ENCODE results near the gene PTPRM.

PTPRM gene

GRCh38 chr18:8303151-8303755, 736.1 kb downstream of the PTPRM start:
- no peak overlapping the region for H3K4me2 ChIP-seq (ENCODE audit: low read length)
- no peak overlapping the region for H3K4me3 ChIP-seq (ENCODE audit: low read length)
- TF ChIP-seq CTCF (IDR thresholded peaks at IDR 0.05; ENCODE audit: low read depth, low read length, poor library complexity, severe bottlenecking) (no peak), EZH2phosphoT487 (IDR thresholded peaks at IDR 0.05; ENCODE audit: borderline replicate concordance, low read length) (no peak)
- no peaks in the 10 kb centered on the region for H3K36me3 ChIP-seq (ENCODE audit: control insufficient read depth, low read length)
- no peaks in the 10 kb centered on the region for H3K79me2 ChIP-seq (ENCODE audit: control insufficient read depth, low read length)
- no peaks in the 10 kb centered on the region for H3K27me3 ChIP-seq (ENCODE audit: control insufficient read depth, low read length)
- H3F3A ChIP-seq (ENCODE audit: control insufficient read depth, insufficient read depth), result no peaks in the 10 kb centered on the region
- no peak overlapping the region for H3K27ac ChIP-seq (ENCODE audit: low read depth, low read length)
- H4K20me1 ChIP-seq (ENCODE audit: control insufficient read depth, insufficient read depth, low read depth, low read length), result no peaks in the 10 kb centered on the region
- H3K9me2 ChIP-seq (replicated peaks; ENCODE audit: control insufficient read depth, low read length), result no peaks in the 10 kb centered on the region
- no peaks in the 10 kb centered on the region for H3K4me1 ChIP-seq (ENCODE audit: control insufficient read depth, low read length)
- no peaks in the 10 kb centered on the region for H3K9me3 ChIP-seq (ENCODE audit: control insufficient read depth, insufficient read depth, low read length)

GRCh38 chr18:8307960-8308359, 740.8 kb downstream of the PTPRM start:
- TF ChIP-seq CTCF (IDR thresholded peaks at IDR 0.05; ENCODE audit: low read depth, low read length, poor library complexity, severe bottlenecking) (no peak), EZH2phosphoT487 (IDR thresholded peaks at IDR 0.05; ENCODE audit: borderline replicate concordance, low read length) (no peak)
- no peaks in the 10 kb centered on the region for H4K20me1 ChIP-seq (ENCODE audit: control insufficient read depth, insufficient read depth, low read depth, low read length)
- no peaks in the 10 kb centered on the region for H3K4me1 ChIP-seq (ENCODE audit: control insufficient read depth, low read length)
- H3K79me2 ChIP-seq (ENCODE audit: control insufficient read depth, low read length), result no peaks in the 10 kb centered on the region
- no peak overlapping the region for H3K27ac ChIP-seq (ENCODE audit: low read depth, low read length)
- H3K36me3 ChIP-seq (ENCODE audit: control insufficient read depth, low read length), result no peaks in the 10 kb centered on the region
- H3K4me2 ChIP-seq (ENCODE audit: low read length), result no peak overlapping the region
- H3K9me2 ChIP-seq (replicated peaks; ENCODE audit: control insufficient read depth, low read length), result no peaks in the 10 kb centered on the region
- H3K27me3 ChIP-seq (ENCODE audit: control insufficient read depth, low read length), result no peaks in the 10 kb centered on the region
- H3K9me3 ChIP-seq (ENCODE audit: control insufficient read depth, insufficient read depth, low read length), result no peaks in the 10 kb centered on the region
- H3K4me3 ChIP-seq (ENCODE audit: low read length), result no peak overlapping the region
- H3F3A ChIP-seq (ENCODE audit: control insufficient read depth, insufficient read depth), result no peaks in the 10 kb centered on the region

GRCh38 chr18:8313043-8313442, 745.9 kb downstream of the PTPRM start:
- no peak overlapping the region for H3K4me3 ChIP-seq (ENCODE audit: low read length)
- H3K4me2 ChIP-seq (ENCODE audit: low read length), result no peak overlapping the region
- TF ChIP-seq EZH2phosphoT487 (IDR thresholded peaks at IDR 0.05; ENCODE audit: borderline replicate concordance, low read length) (no peak), CTCF (IDR thresholded peaks at IDR 0.05; ENCODE audit: low read depth, low read length, poor library complexity, severe bottlenecking) (no peak)
- H3F3A ChIP-seq (ENCODE audit: control insufficient read depth, insufficient read depth), result no peaks in the 10 kb centered on the region
- no peak overlapping the region for H3K27ac ChIP-seq (ENCODE audit: low read depth, low read length)
- no peaks in the 10 kb centered on the region for H3K27me3 ChIP-seq (ENCODE audit: control insufficient read depth, low read length)
- H3K4me1 ChIP-seq (ENCODE audit: control insufficient read depth, low read length), result no peaks in the 10 kb centered on the region
- no peaks in the 10 kb centered on the region for H3K9me3 ChIP-seq (ENCODE audit: control insufficient read depth, insufficient read depth, low read length)
- no peaks in the 10 kb centered on the region for H3K36me3 ChIP-seq (ENCODE audit: control insufficient read depth, low read length)
- no peaks in the 10 kb centered on the region for H3K79me2 ChIP-seq (ENCODE audit: control insufficient read depth, low read length)
- H4K20me1 ChIP-seq (ENCODE audit: control insufficient read depth, insufficient read depth, low read depth, low read length), result no peaks in the 10 kb centered on the region
- H3K9me2 ChIP-seq (replicated peaks; ENCODE audit: control insufficient read depth, low read length), result no peaks in the 10 kb centered on the region
